ENCODE measurements around the gene MSS51. TPM values are rescaled to one million over a fixed set of nuclear protein-coding genes. Genes with fewer than 3 reads are reported as not detected.
"Not testable (repeated sequence)": the region's sequence is repeated elsewhere in the genome, so short reads cannot be mapped to it uniquely, and the experiment has no call there.

Gene MSS51
- total and polyA plus RNA-seq, 7 donors, result 2.0 to 253 (median 17.0) TPM

DNA sequence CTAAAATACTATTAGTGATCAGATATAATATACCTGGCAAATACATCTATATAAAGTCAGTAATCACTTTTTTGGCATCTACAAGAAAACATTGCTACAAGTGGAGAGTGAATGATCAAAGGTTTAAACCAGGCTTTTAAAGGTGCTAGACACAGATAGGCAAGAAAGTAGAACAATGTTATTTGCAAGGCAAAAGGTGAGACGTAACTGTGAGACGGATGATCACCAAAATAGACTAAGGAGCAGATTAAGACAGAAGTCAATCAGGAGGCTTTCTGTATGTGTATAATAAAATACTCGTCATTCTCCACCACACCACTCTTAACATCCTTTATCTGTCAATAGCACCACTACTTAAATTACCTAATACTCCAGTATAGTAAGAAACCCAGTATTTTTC is 27.8 kb downstream of the MSS51 start:
- TF ChIP-seq, protein P1, sequence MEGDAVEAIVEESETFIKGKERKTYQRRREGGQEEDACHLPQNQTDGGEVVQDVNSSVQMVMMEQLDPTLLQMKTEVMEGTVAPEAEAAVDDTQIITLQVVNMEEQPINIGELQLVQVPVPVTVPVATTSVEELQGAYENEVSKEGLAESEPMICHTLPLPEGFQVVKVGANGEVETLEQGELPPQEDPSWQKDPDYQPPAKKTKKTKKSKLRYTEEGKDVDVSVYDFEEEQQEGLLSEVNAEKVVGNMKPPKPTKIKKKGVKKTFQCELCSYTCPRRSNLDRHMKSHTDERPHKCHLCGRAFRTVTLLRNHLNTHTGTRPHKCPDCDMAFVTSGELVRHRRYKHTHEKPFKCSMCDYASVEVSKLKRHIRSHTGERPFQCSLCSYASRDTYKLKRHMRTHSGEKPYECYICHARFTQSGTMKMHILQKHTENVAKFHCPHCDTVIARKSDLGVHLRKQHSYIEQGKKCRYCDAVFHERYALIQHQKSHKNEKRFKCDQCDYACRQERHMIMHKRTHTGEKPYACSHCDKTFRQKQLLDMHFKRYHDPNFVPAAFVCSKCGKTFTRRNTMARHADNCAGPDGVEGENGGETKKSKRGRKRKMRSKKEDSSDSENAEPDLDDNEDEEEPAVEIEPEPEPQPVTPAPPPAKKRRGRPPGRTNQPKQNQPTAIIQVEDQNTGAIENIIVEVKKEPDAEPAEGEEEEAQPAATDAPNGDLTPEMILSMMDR (IDR thresholded peaks at IDR 0.05), result no peak
- Histone ChIP-seq H3K27me3 (ENCODE audit: insufficient read depth in 3 of 3, low read length in 2 of 3) (no peaks in the 10 kb centered on the region), H3K9me3 (no peaks in the 10 kb centered on the region), H3K36me3 (ENCODE audit: insufficient read depth in 1 of 2, low read depth in 1 of 2) (peaks cover 0 to 16% of the 10 kb centered on the region in 2 donors), H3K27ac (peak overlapping the region; percentile 47), H3K4me1 (peaks cover 57% of the 10 kb centered on the region), H3K4me3 (no peak overlapping the region)
- ATAC-seq (peak in 2 of 4 donors; percentile 14 to 26), DNase-seq (no peak)
- 38 to 78% (median 55%) methylated on average over 3 of the region's 3 CpGs for WGBS, 3 donors
- intact Hi-C loops (cut with DNase I), result no loop called here

DNA sequence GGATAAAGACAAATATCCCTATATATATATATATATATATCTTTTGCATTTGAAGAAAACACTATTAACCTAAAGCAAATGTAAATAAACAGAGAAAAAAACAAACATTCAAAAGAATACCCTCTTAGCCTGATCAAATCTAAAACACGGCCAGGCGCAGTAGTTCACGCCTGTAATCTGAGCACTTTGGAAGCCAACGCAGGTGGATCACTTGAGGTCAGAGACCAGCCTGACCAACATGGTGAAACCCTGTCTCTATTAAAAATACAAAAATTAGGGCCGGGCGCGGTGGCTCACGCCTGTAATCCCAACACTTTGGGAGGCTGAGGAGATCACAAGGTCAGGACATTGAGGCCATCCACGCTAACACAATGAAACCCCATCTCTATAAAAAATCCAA is 28.7 kb downstream of the MSS51 start:
- peaks cover 54% of the 10 kb centered on the region for H3K4me1 ChIP-seq
- TF ChIP-seq, protein P1 (IDR thresholded peaks at IDR 0.05), result no peak
- peaks cover 0 to 24% of the 10 kb centered on the region in 2 donors for H3K36me3 ChIP-seq (ENCODE audit: insufficient read depth in 1 of 2, low read depth in 1 of 2)
- H3K27me3 ChIP-seq (ENCODE audit: insufficient read depth in 3 of 3, low read length in 2 of 3), result no peaks in the 10 kb centered on the region
- 45 to 79% (median 48%) methylated on average over 9 of the region's 9 CpGs for WGBS, 3 donors
- DNase-seq, result no peak
- ATAC-seq, result peak; percentile 57 to 76 (median 68)
- no peaks in the 10 kb centered on the region for H3K9me3 ChIP-seq
- intact Hi-C loops (cut with DNase I), result no loop called here
- H3K4me3 ChIP-seq, result no peak overlapping the region
- H3K27ac ChIP-seq, result peak overlapping the region; percentile 47

DNA sequence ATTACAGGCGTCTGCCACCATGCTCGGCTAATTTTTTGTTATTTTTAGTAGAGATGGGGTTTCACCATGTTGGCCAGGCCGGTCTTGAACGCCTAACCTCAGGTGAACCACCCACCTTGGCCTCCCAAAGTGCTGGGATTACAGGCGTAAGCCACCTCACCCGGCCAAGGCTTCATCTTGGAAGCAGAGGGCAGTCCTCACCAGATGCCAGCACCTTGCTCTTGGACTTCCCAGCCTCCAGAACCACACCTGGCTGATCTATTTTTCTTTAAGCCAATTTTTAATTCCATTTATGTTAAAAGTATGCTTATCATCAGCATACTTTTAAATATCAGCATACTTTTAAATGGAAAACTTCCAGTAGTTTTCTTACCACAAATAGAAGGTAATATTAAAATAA is 31.7 kb downstream of the MSS51 start:
- Histone ChIP-seq H3K9me3 (no peaks in the 10 kb centered on the region), H3K27me3 (ENCODE audit: insufficient read depth in 3 of 3, low read length in 2 of 3) (no peaks in the 10 kb centered on the region), H3K4me1 (peaks cover 41% of the 10 kb centered on the region), H3K36me3 (ENCODE audit: insufficient read depth in 1 of 2, low read depth in 1 of 2) (peaks cover 3 to 39% of the 10 kb centered on the region in 2 donors), H3K4me3 (no peak overlapping the region), H3K27ac (no peak overlapping the region)
- ATAC-seq (no peak), DNase-seq (no peak)
- 71 to 91% (median 76%) methylated on average over 6 of the region's 6 CpGs for WGBS, 3 donors
- TF ChIP-seq, protein P1 (IDR thresholded peaks at IDR 0.05), result no peak
- intact Hi-C loops (cut with DNase I), result no loop called here

DNA sequence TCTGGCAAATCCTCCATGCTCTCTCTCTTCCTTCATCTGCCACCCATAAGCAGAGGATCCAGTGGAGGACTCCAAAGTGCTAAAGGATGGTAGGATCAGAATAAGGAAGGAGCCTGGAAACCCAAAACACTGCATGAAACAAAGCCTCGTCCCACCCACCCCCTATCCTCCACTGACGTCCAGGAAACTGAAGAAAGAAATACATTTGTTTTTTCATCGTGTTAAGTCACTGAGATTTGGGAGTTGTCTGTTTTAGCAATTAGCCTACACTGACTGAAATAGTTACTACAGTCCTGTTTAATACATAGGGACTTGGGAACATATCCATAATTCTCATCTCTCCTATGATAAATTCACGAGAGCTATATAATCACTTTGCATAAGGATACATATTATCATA is 34.3 kb downstream of the MSS51 start:
- no peak overlapping the region for H3K4me3 ChIP-seq
- peaks cover 5 to 65% of the 10 kb centered on the region in 2 donors for H3K36me3 ChIP-seq (ENCODE audit: insufficient read depth in 1 of 2, low read depth in 1 of 2)
- no peaks in the 10 kb centered on the region for H3K27me3 ChIP-seq (ENCODE audit: insufficient read depth in 3 of 3, low read length in 2 of 3)
- DNase-seq, result no peak
- intact Hi-C loops (cut with DNase I), result no loop called here
- H3K9me3 ChIP-seq, result no peaks in the 10 kb centered on the region
- peak overlapping the region; percentile 43 for H3K27ac ChIP-seq
- 61 to 62% (median 61%) methylated on average over 4 of the region's 4 CpGs for WGBS, 3 donors
- TF ChIP-seq, protein P1 (IDR thresholded peaks at IDR 0.05), result no peak
- peak in 2 of 4 donors; percentile 3 to 12 for ATAC-seq
- peaks cover 21% of the 10 kb centered on the region for H3K4me1 ChIP-seq

GRCh38 chr10:73398024-73398423 is 35.3 kb downstream of the MSS51 start:
- Histone ChIP-seq H3K27me3 (ENCODE audit: insufficient read depth in 3 of 3, low read length in 2 of 3) (no peaks in the 10 kb centered on the region), H3K27ac (no peak overlapping the region), H3K9me3 (no peaks in the 10 kb centered on the region), H3K4me1 (peaks cover 14% of the 10 kb centered on the region), H3K4me3 (no peak overlapping the region), H3K36me3 (ENCODE audit: insufficient read depth in 1 of 2, low read depth in 1 of 2) (peaks cover 5 to 66% of the 10 kb centered on the region in 2 donors)
- WGBS, 3 donors, result 89 to 94% (median 91%) methylated on average over 6 of the region's 6 CpGs
- TF ChIP-seq, protein P1 (IDR thresholded peaks at IDR 0.05), result peak; percentile 7
- ATAC-seq (peak in 3 of 4 donors; percentile 64 to 75 (median 68)), DNase-seq (no peak)
- intact Hi-C loops (cut with DNase I), result no loop called here

DNA sequence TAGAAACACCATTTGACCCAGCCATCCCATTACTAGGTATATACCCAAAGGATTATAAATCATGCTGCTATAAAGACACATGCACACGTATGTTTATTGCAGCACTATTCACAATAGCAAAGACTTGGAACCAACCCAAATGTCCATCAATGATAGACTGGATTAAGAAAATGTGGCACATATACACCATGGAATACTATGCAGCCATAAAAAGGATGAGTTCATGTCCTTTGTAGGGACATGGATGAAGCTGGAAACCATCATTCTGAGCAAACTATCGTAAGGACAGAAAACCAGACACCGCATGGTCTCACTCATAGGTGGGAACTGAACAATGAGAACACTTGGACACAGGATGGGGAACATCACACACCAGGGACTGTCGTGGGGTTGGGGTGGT is 39.0 kb downstream of the MSS51 start:
- H3K27me3 ChIP-seq (ENCODE audit: insufficient read depth in 3 of 3, low read length in 2 of 3); DNase-seq; H3K4me1 ChIP-seq; intact Hi-C loops (cut with DNase I); H3K4me3 ChIP-seq; ATAC-seq; H3K9me3 ChIP-seq; H3K27ac ChIP-seq: not testable (repeated sequence)
- WGBS, 3 donors, result 97 to 99% (median 98%) methylated on average over 3 of the region's 4 CpGs
- H3K36me3 ChIP-seq (ENCODE audit: insufficient read depth in 1 of 2, low read depth in 1 of 2), result peaks cover 5 to 83% of the 10 kb centered on the region in 2 donors
